Urinary bladder (tissue), 4 donors: ENCODE results near the gene CLSTN3. TPM values are rescaled to one million over a fixed set of nuclear protein-coding genes. Genes with fewer than 3 reads are reported as not detected.
A peak's percentile ranks its signal among the peaks of the same experiment; 100 is the strongest.

ENCODE experiments used
- DNase-seq: peaks from one replicate; pipeline ENCODE4 v3.0.0-alpha.2; 2015; ENCODE audit errors: extremely low spot score
- H3K27ac ChIP-seq: one replicate; pipeline ENCODE4 v1.5.1; 2013; ENCODE audit warnings: low read depth, mild to moderate bottlenecking, moderate library complexity
- H3K36me3 ChIP-seq: one replicate; pipeline ENCODE4 v1.6.1; 2013; ENCODE audit warnings: mild to moderate bottlenecking, moderate library complexity; ENCODE audit not compliant: insufficient read depth
- H3K4me1 ChIP-seq: one replicate; pipeline ENCODE4 v1.6.1; 2013; ENCODE audit warnings: mild to moderate bottlenecking, moderate library complexity; ENCODE audit not compliant: insufficient read depth
- H3K4me3 ChIP-seq: one replicate; pipeline ENCODE4 v1.5.1; 2013; ENCODE audit warnings: low read depth, low read length
- WGBS: extraction: QIAGEN DNeasy Blood & Tissue Kit; methylation state at CpG from one replicate; pipeline ENCODE4 v1.1.7; 2013; 5-methylcytosine and 5-hydroxymethylcytosine counted together
- polyA plus RNA-seq: library from polyadenylated mRNA; stranded (reverse); fragments of 200-250 nt; gene quantifications from one replicate; pipeline ENCODE4 v1.2.3, GENCODE V29; 2013
- total RNA-seq: library from RNA; depleted of rRNA; stranded (reverse); fragments of >200 nt; gene quantifications from one replicate; pipeline ENCODE4 v1.2.3, GENCODE V29; 2014
- donor health status: healthy with polysubstance abuse.
- donor health status: healthy.

The CLSTN3 gene
- total RNA-seq (16.7 TPM), polyA plus RNA-seq (20.9 TPM)

GRCh38 chr12:7129872-7130691 is at the start of gene CLSTN3:
CLSTN3 (plus strand) TSS chr12:7130371; CDS start chr12:7130649, 278 bp downstream.
- Histone ChIP-seq H3K4me1 (no peaks in the 10 kb centered on the region), H3K4me3 (peak within 1 kb of the TSS; percentile 48), H3K27ac (peak within 1 kb of the TSS; percentile 64), H3K36me3 (no peaks in the 10 kb centered on the region)
- WGBS, result under 1% methylated on average over 40 of the region's 40 CpGs
- peak; percentile 71 for DNase-seq

DNA sequence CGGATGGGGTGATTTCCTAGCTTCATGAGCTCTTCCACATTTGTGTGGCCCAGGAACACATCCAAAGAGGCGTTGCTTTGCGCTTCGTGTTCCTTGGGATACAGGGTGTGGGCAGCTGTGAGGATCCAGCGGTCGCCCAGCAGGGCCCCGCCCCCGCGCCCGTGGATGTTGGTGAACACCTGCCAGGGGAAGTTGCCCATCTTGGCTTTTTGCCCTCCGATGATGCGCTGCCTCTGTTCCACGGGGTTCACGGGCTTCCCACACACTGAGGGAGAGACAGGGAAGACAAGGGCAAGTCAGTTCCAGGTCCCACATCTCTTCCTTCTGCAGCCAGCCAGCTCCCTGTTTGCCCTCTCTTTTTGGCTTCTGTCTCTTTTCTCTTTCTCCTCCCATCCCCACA is 49.1 kb upstream of the CLSTN3 start:
- no peak for DNase-seq
- Histone ChIP-seq H3K4me3 (no peak overlapping the region), H3K36me3 (no peaks in the 10 kb centered on the region), H3K27ac (no peak overlapping the region), H3K4me1 (peaks cover 1% of the 10 kb centered on the region)
- 92% methylated on average over 14 of the region's 14 CpGs for WGBS

DNA sequence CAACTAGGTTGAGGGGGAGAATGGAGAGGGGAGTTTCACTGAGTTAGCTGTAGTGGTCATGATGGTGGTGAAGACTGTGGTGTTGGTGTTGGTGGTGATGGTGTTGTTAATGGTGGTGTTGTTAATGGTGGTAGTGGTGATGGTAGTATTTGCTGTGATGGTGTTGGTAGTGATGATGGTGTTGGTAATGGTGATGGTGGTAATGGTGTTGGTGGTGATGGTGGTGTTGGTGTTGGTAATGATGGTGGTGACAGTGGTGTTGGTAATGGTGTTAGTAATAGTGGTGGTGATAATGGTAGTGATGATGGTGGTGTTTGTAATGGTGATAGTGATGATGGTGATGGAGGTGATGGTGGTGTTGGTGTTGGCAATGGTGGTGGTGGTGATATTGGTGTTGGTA is 47.0 kb upstream of the CLSTN3 start:
- Histone ChIP-seq H3K27ac (no peak overlapping the region), H3K4me1 (peaks cover 1% of the 10 kb centered on the region), H3K4me3 (no peak overlapping the region), H3K36me3 (no peaks in the 10 kb centered on the region)
- DNase-seq, result no peak

- no peaks in the 10 kb centered on the region for H3K36me3 ChIP-seq
- H3K4me3 ChIP-seq, result no peak overlapping the region
- H3K4me1 ChIP-seq, result no peaks in the 10 kb centered on the region
- WGBS, result 86% methylated on average over 11 of the region's 11 CpGs
- no peak for DNase-seq
- no peak overlapping the region for H3K27ac ChIP-seq
Measured at GRCh38 chr12:7089196-7089871, 40.8 kb upstream of the CLSTN3 start.

GRCh38 chr12:7090222-7090998 is 39.8 kb upstream of the CLSTN3 start:
- Histone ChIP-seq H3K4me3 (no peak overlapping the region), H3K36me3 (no peaks in the 10 kb centered on the region), H3K4me1 (no peaks in the 10 kb centered on the region), H3K27ac (peak overlapping the region; percentile 59)
- WGBS, result 75% methylated on average over 16 of the region's 16 CpGs
- no peak for DNase-seq

- 79% methylated on average over 7 of the region's 7 CpGs for WGBS
- Histone ChIP-seq H3K27ac (peak overlapping the region; percentile 26), H3K4me1 (no peaks in the 10 kb centered on the region), H3K4me3 (peak overlapping the region; percentile 47), H3K36me3 (no peaks in the 10 kb centered on the region)
- no peak for DNase-seq
Measured at GRCh38 chr12:7091171-7091570, 39.0 kb upstream of the CLSTN3 start.

- DNase-seq, result no peak
- Histone ChIP-seq H3K4me1 (no peaks in the 10 kb centered on the region), H3K4me3 (peak overlapping the region; percentile 47), H3K36me3 (no peaks in the 10 kb centered on the region), H3K27ac (peak overlapping the region; percentile 45)
- WGBS, result 22% methylated on average over 10 of the region's 10 CpGs
Measured at GRCh38 chr12:7091660-7092228, 38.4 kb upstream of the CLSTN3 start.

- H3K36me3 ChIP-seq, result no peaks in the 10 kb centered on the region
- peak; percentile 49 for DNase-seq
- 14% methylated on average over 16 of the region's 16 CpGs for WGBS
- peak within 1 kb of the TSS; percentile 47 for H3K4me3 ChIP-seq
- H3K4me1 ChIP-seq, result no peaks in the 10 kb centered on the region
- peak within 1 kb of the TSS; percentile 45 for H3K27ac ChIP-seq
Measured at GRCh38 chr12:7092229-7092985, 37.8 kb upstream of the CLSTN3 start, which contains the start of gene C1R. C1R (minus strand) TSS chr12:7092445; CDS start chr12:7092388, 57 bp downstream.

GRCh38 chr12:7092986-7093460 is 37.1 kb upstream of the CLSTN3 start:
- 75% methylated on average over 8 of the region's 8 CpGs for WGBS
- Histone ChIP-seq H3K27ac (no peak overlapping the region), H3K4me3 (no peak overlapping the region), H3K4me1 (no peaks in the 10 kb centered on the region), H3K36me3 (no peaks in the 10 kb centered on the region)
- no peak for DNase-seq

GRCh38 chr12:7093486-7093885 is 36.7 kb upstream of the CLSTN3 start:
- Histone ChIP-seq H3K4me1 (no peaks in the 10 kb centered on the region), H3K4me3 (no peak overlapping the region), H3K36me3 (no peaks in the 10 kb centered on the region), H3K27ac (no peak overlapping the region)
- WGBS, result 65% methylated on average over 5 of the region's 5 CpGs
- no peak for DNase-seq

DNA sequence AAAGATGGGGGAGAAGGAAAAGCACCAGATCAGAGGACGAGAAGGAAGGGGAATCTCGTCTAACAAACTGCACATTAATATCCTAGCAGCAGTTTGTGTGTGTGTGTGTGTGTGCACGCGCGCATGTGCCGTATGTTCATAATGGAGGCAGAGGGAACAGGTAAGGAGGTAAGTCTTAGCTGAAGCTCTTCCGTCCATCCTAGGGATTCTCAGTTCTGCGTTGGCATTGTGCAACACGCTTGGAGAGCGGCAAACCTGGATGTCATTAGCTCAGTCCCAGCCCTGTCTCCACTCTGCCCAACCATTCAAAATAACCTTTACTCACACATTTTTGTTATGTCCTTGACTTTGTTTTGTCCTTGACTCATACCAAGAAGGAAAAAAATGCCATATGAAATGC is 36.3 kb upstream of the CLSTN3 start:
- WGBS, result 59% methylated on average over 10 of the region's 10 CpGs
- no peak for DNase-seq
- no peaks in the 10 kb centered on the region for H3K36me3 ChIP-seq
- H3K4me3 ChIP-seq, result no peak overlapping the region
- H3K4me1 ChIP-seq, result no peaks in the 10 kb centered on the region
- no peak overlapping the region for H3K27ac ChIP-seq

- Histone ChIP-seq H3K36me3 (peaks cover 2% of the 10 kb centered on the region), H3K27ac (no peak overlapping the region), H3K4me1 (no peaks in the 10 kb centered on the region), H3K4me3 (no peak overlapping the region)
- no peak for DNase-seq
- 82% methylated on average over 26 of the region's 26 CpGs for WGBS
Measured at GRCh38 chr12:7096006-7096932, 33.9 kb upstream of the CLSTN3 start.
